Loucy (cell line): ENCODE data around the gene RPS6KA2.

Experiments
- CTCF ChIP-seq: fragments of 200-600 bp; sonication (generic); conservative IDR thresholded peaks from 2 replicates; pipeline ENCODE4 v1.5.1; 2014; ENCODE audit warnings: mild to moderate bottlenecking, antibody characterized with exemption, low read length
- EZH2phosphoT487 ChIP-seq: fragments of 200-600 bp; IDR thresholded peaks from 2 replicates; pipeline ENCODE4 v1.6.1; 2018; ENCODE audit warnings: antibody characterized with exemption, mild to moderate bottlenecking, moderate library complexity, borderline replicate concordance

DNA sequence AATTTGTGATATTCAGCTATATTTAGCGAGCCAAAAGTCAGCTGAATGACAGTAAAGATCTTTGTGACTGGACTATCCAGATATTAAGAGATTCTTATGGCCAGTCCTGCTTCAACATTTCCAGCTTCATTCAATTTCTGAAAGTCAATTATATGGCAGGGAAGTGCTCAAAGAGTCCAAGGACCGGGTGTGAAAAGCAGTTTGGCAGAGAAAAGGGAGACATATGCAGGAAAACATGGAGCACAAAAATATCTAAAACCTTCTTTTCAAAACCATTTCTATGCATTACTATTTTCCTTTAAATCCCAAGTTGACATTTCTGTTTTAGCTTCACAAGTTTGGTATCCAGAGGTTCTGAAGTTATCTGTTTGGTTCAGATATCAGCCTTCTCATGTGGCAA, 249.3 kb downstream of the RPS6KA2 start:
- no peak for TF ChIP-seq CTCF
- TF ChIP-seq EZH2phosphoT487: no peak
